Activated CD8-positive, alpha-beta memory T cell treated with anti-CD3 and anti-CD28 coated beads, Interleukin-2, amount 50 U/mL, for 4 hours (primary cell): ENCODE results near the gene CIT.
"Not testable (repeated sequence)": the region's sequence is repeated elsewhere in the genome, so short reads cannot be mapped to it uniquely, and the experiment has no call there.

Experiments used
- DNase-seq: peaks from one replicate; pipeline ENCODE4 v3.0.0-alpha.2; 2020

The CIT gene

DNA sequence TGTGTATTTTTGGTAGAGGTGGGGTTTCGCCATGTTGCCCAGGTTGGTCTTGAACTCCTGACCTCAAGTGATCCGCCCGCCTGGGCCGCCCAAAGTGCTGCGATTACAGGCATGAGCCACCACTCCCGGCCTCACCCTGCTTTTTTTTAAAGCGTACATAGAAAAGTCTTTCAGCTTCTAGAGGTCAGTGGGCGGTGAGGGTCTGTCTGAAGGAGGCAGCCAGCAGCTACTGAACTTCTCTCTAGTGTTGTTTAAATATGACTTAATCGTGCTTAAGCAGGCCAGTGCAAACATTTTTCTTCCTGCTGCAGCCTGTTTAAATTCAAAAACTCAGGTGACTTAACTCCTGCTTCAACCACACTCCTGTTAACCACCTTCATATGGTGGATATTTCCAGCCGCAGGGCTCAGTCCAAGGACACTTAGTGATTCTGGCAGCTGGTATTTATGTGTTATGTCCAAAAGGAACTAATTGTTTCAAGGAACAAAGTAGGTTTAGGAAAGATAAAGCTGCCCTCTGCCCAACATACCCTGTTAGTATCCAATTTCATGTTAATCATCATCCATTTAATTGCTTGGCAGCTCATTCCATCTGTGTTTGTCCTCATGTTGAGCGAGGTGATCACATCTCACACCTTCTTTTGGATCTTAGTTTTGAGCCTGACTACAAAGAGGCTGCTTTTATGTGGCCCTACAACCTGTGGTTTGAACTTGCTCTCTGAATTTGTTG lies 207.2 kb downstream of the CIT start:
- no peak for DNase-seq

DNA sequence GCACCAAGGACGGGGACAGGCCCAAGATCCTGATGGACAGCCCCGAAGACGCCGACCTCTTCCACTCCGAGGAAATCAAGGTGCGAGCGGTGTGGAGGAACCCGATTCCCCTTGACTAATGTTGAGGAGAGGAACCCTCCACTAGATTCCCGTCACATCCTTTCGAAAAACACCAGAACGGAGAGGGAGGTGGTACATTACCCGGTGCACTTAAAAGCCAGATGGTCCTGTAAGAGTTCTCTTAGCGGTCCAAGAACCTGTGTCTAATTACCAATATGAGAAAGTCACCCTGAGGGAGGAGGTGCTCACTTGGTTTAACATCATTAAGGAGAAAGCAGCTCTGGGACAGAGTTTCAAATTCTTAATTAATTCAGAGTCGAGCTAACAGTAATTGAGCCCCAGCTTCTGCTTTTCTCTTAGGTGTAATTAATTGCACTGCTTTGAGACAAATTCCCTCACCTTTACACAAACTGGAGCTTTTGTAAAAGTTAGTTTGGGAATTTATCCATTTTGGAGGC lies 208.7 kb downstream of the CIT start:
- DNase-seq: no peak

DNA sequence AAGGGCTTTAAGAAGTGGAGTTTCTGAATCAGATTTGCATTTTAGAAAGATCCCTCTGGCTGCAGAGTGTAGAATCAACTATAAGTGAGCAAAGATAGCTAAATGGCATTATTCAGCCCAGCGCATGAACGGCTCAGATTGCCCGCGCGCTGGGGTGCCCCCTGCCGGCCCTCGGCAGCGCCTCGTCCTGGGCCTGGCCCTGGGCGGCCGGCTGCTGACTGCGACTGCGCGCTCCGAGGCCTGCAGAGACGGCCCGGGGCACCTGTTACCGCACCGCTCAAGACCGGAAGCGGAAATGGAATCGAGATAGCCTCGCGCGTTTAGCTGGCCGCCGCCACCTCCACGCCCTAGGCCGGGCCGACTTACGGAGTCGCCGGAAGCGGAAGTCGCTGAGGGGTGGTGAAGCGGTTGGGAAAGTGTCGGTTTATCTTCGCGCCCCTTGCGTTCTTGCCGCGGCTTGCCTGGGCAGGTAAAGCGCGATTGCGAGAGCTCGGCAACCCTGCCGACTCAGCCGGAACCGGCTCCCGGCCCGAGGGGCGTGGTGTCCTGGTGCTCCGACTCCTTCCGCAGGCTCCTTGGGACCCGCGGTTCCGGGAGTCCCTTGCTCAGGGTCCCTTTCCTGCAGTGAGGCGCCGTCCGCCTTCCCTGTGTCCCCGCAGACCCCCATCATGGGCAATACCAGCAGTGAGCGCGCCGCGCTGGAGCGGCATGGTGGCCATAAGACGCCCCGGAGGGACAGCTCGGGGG lies 209.4 kb downstream of the CIT start, which contains the start of gene PRKAB1:
TSS of gene PRKAB1 (plus strand) at position 557 of the 747 bp plus-strand sequence. CDS start at position 669, 112 bp downstream.
- peak; percentile 93 for DNase-seq

DNA sequence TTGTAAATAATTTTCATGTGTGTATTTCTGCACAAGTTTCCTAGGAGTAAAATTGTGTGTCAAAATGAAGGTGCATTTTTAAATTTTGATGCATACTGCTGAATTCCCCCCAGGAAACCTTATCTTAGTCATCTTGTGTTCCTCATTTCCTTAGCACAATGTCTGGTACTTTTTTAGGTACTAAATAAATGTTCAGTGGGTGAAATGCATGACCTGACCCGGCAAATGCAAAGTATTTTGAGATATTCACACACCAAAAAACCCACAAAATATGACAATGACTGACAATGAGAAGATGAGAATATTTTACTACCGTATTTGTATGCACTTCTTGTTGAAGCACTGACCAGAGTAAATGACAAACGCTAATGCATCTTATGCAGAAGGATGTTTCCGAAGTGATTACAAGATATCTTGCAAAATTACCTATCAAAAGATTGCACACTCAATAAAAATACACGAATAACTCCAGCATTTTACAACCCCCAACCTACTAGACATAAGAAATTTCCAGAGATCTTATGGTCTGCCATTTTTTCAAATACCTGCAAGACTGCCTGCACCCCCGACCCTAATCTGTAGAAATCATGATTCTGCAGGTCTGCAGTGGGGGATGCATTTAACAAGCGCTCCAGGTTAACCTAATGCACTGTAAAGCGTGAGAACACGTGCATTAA lies 210.1 kb downstream of the CIT start:
- no peak for DNase-seq

DNA sequence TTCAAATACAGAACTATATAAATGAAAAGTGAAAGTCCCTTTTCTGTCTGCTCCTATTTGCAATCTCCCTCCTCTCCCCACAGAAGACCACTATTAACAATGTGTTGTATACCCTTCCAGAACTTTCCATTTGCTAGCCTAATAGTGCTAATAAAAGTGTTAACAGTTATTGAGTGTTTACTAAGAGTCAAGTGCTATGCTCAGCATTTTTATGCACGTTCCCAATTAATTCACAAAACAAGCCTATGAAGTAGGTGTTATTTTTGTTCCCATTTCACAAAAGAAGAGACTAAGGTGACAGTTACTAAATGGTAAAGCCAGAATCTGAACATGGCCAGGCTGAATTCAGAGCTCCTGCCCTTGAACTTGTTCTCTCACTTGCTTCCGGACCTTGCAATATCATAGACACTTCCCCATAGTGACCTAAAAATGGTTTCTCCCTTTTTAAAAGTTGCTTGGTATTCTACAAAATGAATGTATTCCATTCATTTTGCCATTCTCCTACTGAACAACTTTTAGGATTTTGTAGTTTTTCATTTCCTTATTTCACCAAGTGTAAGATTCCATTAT lies 210.8 kb downstream of the CIT start:
- no peak for DNase-seq

DNA sequence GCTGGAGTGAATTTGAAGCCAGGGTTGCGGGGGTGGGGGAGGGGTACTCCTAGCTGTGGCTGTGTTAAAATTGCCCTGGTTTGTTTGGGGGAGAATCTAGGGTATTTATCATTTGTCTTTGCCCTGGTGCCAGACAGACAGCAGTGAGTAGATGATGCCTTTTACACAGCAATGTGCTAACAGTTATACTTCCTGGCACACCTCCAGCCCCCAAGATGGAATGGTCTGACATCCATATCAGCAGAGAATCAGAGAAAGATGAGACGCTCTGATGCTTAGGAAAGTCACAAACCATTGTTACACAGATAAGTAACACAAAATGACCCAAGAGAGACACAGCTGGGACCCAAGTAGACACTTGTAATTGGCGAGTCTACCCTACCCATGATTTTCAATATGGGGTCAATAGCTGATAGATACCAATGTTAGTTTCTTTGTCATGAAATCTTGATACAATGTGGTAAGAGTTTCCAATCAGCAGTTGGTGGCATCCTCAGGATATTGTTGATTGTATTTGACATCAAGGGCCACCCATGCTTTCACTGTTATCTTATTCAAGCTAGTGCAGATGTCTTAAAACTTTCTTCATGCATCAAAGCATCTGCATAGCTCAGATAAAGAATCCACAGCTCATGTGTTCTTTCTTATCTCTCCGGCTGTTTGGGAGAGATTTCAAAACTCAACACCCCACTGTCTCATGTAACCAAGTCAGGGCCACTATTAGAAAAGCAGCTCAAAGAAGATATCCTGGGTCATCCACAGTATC lies 211.8 kb downstream of the CIT start:
- DNase-seq: no peak

DNA sequence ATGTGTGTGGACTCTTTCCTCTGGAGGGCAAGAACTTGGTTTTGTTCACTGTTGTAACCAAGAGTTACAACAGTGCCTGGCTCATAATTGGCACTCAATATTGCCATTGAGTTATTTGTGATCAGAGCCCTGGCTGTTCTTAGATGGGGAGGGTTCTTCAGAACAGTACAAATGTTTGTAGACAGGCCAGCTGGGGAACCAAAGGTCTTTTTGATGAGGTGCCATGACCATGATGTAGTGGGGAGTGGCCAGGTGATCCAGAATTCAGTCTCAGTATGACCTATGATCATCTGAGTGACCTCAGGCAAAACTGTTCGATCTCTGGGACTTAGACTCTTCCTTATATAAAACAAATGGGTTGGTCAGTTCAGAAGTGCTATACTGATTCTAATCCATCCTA lies 212.5 kb downstream of the CIT start:
- DNase-seq: no peak

DNA sequence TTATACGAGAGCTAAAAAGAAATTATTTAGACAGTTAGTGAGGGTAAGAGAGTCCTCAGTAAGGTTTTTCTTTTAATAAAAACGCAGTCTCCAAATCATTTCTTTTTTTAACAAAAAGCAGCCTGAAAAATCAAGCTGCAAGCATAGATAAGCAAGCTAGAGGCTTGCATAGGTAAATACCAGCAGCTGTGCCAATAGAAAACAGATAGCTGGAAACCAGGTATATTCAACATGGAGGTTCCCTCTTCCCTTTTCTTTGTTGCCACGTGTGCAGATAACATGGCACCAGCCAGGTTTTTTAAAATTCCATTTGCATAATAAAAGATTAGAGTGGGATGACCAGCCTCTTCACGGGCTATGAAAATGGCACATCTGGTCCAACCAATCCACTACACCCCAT lies 215.2 kb downstream of the CIT start:
- DNase-seq: no peak

DNA sequence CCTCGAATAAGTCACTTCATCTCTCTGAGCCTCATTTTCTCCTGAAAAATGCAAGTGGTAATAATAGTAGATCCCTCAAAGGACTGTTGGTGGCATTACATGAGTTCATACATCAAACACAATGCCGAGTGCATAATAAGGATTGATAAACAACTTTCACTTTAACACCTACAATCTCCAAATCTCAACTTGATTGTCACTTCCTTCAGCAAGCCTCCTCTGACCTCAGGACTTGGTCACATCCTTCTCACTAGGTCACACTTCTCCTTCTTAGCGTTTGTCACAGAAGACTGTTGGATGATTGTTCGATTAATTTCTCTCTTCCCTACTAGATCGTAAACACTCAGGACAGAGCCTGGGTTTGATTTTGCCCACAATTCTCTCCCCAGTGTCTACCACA lies 217.0 kb downstream of the CIT start:
- no peak for DNase-seq

DNA sequence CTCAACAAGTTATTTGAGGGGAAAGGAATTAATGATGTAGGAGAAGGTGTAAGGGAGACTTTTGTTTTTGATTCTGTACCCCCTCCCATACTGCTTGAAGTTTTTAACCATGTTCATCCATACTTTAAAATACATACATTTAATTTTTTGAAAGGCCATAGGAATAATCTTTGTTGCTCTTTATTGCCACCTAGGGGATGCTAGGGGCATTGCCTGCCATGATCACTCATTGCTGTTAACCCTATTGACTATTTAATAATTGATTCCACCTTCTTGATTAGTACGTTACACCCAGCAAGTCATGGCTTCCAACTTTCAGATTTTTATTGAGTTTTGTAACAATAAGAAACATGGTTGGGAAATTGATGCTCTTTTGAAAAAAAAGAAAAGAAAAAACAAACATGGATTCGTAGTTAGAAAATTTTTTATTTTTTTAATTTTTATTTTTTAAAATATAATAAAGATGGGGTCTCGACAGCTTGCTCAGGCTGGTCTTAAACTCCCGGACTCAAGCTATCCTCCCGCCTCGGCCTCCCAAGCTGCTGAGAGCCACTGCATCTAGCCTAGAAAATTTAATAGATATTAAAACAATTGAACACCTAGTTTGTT lies 217.7 kb downstream of the CIT start:
- peak; percentile 47 for DNase-seq

DNA sequence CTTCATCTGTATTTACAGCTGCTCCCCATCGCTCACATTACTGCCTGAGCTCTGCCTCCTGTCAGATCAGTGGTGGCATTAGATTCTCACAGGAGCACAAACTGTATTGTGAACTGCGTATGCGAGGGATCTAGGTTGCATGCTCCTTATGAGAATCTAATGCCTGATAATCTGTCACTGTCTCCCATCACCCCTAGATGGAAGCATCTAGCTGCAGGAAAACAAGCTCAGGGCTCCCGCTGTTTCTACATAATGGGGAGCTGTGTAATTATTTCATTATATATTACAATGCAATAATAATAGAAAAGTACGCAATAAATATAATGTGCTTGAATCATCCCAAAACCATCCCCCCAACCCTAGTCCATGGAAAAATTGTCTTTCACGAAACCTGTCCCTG lies 219.0 kb downstream of the CIT start:
- DNase-seq: not testable (repeated sequence)

DNA sequence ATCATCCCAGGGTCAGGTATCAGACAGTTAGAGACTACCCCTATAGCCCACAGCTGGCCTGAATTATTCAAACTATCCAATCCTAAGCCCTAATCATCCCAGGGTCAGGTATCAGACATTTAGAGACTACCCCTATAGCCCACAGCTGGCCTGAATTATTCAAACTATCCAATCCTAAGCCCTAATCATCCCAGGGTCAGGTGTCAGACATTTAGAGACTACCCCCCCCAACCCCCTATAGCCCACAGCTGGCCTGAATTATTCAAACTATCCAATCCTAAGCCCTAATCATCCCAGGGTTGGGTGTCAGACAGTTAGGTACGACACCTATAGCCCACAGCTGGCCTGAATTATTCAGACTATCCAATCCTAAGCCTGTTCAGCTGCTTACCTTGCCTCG lies 220.1 kb downstream of the CIT start:
- not testable (repeated sequence) for DNase-seq

DNA sequence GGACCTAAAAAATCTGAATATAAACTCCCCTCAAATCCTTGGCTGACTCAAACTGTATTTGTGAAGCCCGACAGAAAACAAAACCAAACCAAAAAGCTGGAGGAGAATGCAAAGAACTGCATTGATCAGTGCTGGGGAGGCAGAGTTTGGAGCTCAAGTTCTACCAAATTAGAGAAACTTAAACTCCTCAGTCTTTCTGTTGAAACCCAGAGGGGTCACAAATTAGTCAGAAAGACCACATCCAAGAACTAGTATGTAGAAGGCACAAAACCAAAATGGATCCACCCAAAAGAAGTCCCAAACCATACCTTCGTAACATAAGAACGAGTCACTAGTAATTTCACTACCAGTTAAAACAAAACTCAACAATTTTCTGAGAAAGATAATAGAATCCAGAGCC lies 224.5 kb downstream of the CIT start:
- no peak for DNase-seq

DNA sequence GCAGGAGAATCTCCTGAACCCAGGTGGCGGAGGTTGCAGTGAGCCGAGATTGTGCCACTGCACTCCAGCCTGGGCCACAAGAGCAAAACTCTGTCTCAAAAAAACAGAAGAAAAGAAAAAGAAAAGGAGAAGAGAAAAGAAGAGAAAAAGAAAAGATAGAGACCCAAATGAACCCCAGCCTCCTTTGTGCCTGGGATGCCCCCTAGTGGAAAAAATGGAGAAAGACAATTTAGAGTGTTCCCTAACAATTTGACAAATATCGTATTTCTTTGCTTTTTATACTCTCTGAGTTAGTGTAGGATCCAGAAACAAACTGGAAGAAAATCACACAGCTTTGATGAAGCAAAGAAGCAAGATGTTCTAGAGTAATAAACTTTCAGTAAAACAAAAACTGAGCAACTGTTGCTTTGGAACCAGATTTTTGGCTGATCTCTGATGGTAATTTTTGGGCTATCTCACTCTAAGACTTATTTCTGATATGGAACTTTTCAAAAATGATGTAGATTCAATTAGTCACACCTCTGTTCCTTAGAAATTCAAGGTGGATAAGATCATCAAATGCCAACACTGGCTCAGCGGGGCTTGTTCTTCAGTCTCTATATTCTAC lies 227.8 kb downstream of the CIT start:
- DNase-seq: no peak

DNA sequence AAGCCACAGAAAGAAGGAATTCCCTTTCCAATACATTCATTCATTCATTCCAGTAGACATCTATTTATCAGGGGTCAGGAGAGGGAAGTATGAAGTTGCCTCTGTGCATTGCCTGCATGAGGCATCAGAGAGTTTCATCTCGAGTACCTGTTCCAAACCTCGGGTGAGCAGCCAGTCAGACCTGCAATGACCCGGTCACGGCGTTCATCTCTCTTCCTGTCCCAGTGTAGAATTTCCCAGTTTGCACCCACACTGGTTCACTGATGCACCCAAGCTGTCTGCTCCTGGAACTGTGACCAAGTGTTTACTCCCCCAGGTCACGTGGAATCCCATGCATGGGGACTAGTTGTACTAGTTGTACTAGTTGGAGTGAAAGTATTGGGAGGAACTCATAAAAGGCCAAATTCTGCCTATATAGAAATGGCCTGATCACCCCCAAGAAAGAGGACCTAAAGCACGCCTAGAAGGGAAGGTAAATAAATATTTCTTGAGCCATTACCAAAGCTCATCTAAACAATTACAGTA lies 231.5 kb downstream of the CIT start:
- DNase-seq: no peak

DNA sequence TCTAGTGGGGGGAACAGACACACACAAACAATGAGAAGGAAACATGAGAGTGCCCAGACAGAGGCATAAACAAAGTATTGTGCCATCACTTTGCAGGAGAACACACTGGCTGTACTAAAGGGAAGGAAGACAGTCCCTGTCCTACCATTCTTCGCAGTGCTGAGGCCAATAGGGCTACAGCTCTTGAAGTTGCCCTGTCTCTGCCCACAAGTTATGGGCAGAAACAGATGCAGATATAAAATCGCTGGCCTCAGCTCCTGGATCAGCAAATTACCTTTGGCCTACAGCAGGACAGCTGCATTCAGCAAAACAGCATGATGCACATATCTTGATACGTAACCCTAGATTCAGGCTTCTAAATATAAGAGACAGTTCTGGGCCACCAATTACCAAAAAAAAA lies 232.2 kb downstream of the CIT start:
- DNase-seq: no peak

DNA sequence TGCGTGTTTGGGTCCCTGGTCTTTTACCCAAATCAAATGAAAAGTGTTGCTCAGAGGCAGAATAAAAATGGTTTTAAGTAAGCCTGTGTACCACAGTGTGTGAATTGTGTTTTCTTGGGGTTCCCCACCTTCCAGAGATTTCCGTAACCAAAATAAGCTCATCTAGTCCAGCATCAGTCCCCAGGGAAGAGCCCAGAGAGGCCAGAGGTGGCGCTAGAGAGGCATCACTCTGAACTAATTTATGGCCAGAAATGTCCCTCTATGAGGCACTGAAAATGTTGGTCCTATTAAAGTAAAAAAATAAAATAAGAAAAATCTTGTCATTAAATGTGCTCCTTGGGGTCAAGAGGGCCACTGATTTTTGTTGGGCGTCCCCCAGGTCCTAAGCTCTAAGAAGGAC lies 234.1 kb downstream of the CIT start:
- DNase-seq: no peak
